Trophoblast cell (in vitro differentiated cells and primary cell): ENCODE results near the gene BOD1L1.

Experiments
- DNase-seq, 2 donors: peaks; one replicate each; pipeline ENCODE4 v3.0.0-alpha.2; 2016
- H2AFZ ChIP-seq: 2 replicates; pipeline ENCODE4 v1.6.1; 2013; ENCODE audit warnings: low read length, moderate library complexity, mild to moderate bottlenecking; ENCODE audit not compliant: insufficient read depth, poor library complexity
- H2AK5ac ChIP-seq: 2 replicates; pipeline ENCODE4 v1.6.1; 2013; ENCODE audit warnings: mild to moderate bottlenecking, low read length
- H2BK120ac ChIP-seq: 2 replicates; pipeline ENCODE4 v1.6.1; 2013; ENCODE audit warnings: low read length, mild to moderate bottlenecking, moderate library complexity; ENCODE audit not compliant: insufficient read depth, poor library complexity
- H2BK12ac ChIP-seq: 2 replicates; pipeline ENCODE4 v1.6.1; 2013; ENCODE audit warnings: mild to moderate bottlenecking, low read length, moderate library complexity
- H2BK5ac ChIP-seq: 2 replicates; pipeline ENCODE4 v1.6.1; 2013; ENCODE audit warnings: low read length, low read depth, moderate library complexity, mild to moderate bottlenecking; ENCODE audit not compliant: poor library complexity
- H3K14ac ChIP-seq: 2 replicates; pipeline ENCODE4 v1.6.1; 2013; ENCODE audit warnings: mild to moderate bottlenecking, low read length
- H3K18ac ChIP-seq: 2 replicates; pipeline ENCODE4 v1.6.1; 2013; ENCODE audit warnings: mild to moderate bottlenecking, low read length
- H3K23ac ChIP-seq: 2 replicates; pipeline ENCODE4 v1.6.1; 2013; ENCODE audit warnings: low read length
- H3K27ac ChIP-seq: 2 replicates; pipeline ENCODE4 v1.5.1; 2013; ENCODE audit warnings: low read depth, mild to moderate bottlenecking, inconsistent platforms, low read length, moderate library complexity
- H3K27me3 ChIP-seq: 2 replicates; pipeline ENCODE4 v1.6.1; 2013; ENCODE audit warnings: inconsistent platforms, mild to moderate bottlenecking, low read length, moderate library complexity; ENCODE audit not compliant: insufficient read depth
- H3K36me3 ChIP-seq, 2 experiments: 1 replicate in 1 of 2; 2 replicates in 1 of 2; pipeline ENCODE4 v1.6.1; 2013; ENCODE audit warnings: low read length in 2 of 2, mild to moderate bottlenecking in 2 of 2, moderate library complexity in 1 of 2; ENCODE audit not compliant: insufficient read depth in 2 of 2, control insufficient read depth in 1 of 2
- H3K4ac ChIP-seq: 2 replicates; pipeline ENCODE4 v1.6.1; 2013; ENCODE audit warnings: low read depth, mild to moderate bottlenecking, low read length, moderate library complexity
- H3K4me1 ChIP-seq, 2 experiments: 1 replicate in 1 of 2; 2 replicates in 1 of 2; pipeline ENCODE4 v1.6.1; 2013; ENCODE audit warnings: low read length in 2 of 2, mild to moderate bottlenecking in 2 of 2, moderate library complexity in 1 of 2; ENCODE audit not compliant: insufficient read depth in 2 of 2, control insufficient read depth in 1 of 2
- H3K4me2 ChIP-seq: 2 replicates; pipeline ENCODE4 v1.6.1; 2013; ENCODE audit warnings: inconsistent platforms, mild to moderate bottlenecking, low read length, moderate library complexity
- H3K4me3 ChIP-seq: 2 replicates; pipeline ENCODE4 v1.5.1; 2013; ENCODE audit warnings: mild to moderate bottlenecking, low read depth, low read length, inconsistent platforms
- H3K79me1 ChIP-seq: one replicate; pipeline ENCODE4 v1.6.1; 2013; ENCODE audit warnings: low read length
- H3K79me2 ChIP-seq: 2 replicates; pipeline ENCODE4 v1.6.1; 2013; ENCODE audit warnings: low read length, mild to moderate bottlenecking; ENCODE audit not compliant: control insufficient read depth, insufficient read depth, poor library complexity
- H3K9ac ChIP-seq: 2 replicates; pipeline ENCODE4 v1.6.1; 2013; ENCODE audit warnings: mild to moderate bottlenecking, low read length
- H3K9me3 ChIP-seq: 2 replicates; pipeline ENCODE4 v1.6.1; 2013; ENCODE audit warnings: low read depth, mild to moderate bottlenecking, control low read depth, inconsistent platforms, low read length; ENCODE audit not compliant: insufficient read depth
- H4K12ac ChIP-seq: 2 replicates; pipeline ENCODE4 v1.6.1; 2013; ENCODE audit warnings: low read depth, mild to moderate bottlenecking, low read length, moderate library complexity
- H4K8ac ChIP-seq: 2 replicates; pipeline ENCODE4 v1.6.1; 2013; ENCODE audit warnings: low read depth, mild to moderate bottlenecking, low read length, moderate library complexity
- H4K91ac ChIP-seq: one replicate; pipeline ENCODE4 v1.6.1; 2013; ENCODE audit warnings: low read depth, mild to moderate bottlenecking, low read length, moderate library complexity
- WGBS: extraction: QIAGEN DNeasy Blood & Tissue Kit; methylation state at CpG from one replicate; pipeline ENCODE4 v1.1.7; 2013; ENCODE audit warnings: missing lambda C conversion rate; ENCODE audit not compliant: insufficient read length, insufficient coverage; ENCODE audit errors: extremely low coverage; 5-methylcytosine and 5-hydroxymethylcytosine counted together

BOD1L1 gene

DNA sequence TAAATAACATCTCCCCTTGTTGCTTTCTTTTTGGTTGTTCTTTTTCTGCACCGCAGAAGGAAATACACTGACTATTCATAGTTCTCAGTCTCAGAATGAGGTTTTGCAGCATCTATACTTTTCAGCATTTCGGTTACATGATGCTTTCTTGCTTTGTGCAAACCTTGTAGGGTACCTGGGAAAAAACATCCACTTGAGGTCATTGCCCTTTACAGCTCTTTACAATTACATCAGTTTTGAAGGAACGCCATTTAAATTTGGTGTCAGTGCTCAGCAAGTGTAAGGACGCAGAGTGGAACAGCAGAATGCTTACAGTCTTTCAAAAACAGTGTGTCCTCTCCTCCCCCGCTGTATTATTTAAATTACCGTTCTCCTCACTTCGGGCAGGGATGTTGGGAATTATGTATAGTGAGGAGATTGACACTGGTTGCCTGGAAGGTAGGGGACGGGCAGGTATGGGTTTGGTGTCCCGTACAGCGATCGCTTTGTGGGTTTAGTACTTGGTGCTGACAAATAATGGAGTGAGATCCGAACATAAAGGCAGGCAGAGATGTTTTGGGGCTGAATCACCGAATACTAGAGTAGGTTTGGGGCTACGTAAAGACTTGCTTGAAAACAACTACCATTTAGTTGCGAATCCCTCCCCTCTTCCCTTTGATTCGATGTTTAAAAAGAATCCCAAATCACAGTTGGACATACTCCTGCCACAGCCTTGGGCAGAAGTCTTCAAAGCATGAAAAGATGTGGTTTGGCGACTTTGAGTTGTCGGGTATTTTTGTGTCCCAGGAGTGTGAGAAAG is 81.2 kb downstream of the BOD1L1 start:
- no peak overlapping the region for H3K4ac ChIP-seq
- peaks cover 6 to 25% of the 10 kb centered on the region in 2 experiments for H3K4me1 ChIP-seq
- H4K8ac ChIP-seq = no peak overlapping the region
- H3K4me2 ChIP-seq = peak overlapping the region; percentile 68
- no CpG with 5 or more reads among the region's 18 CpGs for WGBS
- no peak overlapping the region for H3K14ac ChIP-seq
- H3K36me3 ChIP-seq = no peaks in the 10 kb centered on the region
- H3K18ac ChIP-seq = no peak overlapping the region
- no peak overlapping the region for H3K23ac ChIP-seq
- no peaks in the 10 kb centered on the region for H3K79me2 ChIP-seq
- no peak for DNase-seq
- H2BK5ac ChIP-seq = no peak overlapping the region
- H2BK12ac ChIP-seq = no peak overlapping the region
- peaks cover 11% of the 10 kb centered on the region for H3K9me3 ChIP-seq
- H2AK5ac ChIP-seq = no peak overlapping the region
- H2AFZ ChIP-seq = no peak overlapping the region
- H3K9ac ChIP-seq = no peak overlapping the region
- no peaks in the 10 kb centered on the region for H3K79me1 ChIP-seq
- H2BK120ac ChIP-seq = no peak overlapping the region
- H3K27ac ChIP-seq = no peak overlapping the region
- H4K12ac ChIP-seq = no peak overlapping the region
- peaks cover 54% of the 10 kb centered on the region for H3K27me3 ChIP-seq
- H3K4me3 ChIP-seq = no peak overlapping the region
- H4K91ac ChIP-seq = no peak overlapping the region

DNA sequence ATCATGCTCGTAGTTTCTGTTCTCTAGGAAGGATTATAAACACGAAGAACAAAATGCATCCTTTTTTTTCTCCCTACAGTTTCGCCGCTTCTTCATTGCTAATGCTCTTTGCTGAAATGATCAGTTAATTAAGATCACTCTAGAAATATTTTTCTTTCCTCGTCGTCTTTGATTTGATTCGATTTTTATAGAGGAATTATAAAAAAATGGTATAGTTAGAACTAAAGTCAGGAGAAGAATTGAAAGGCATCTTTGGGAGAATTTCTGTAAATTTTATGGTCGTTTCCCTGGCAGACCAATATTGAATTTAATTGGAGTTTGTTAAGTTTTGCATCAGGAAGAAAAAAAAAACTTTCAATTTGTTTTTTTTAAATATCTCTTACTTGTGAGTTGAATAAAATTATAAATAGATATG is 82.1 kb downstream of the BOD1L1 start:
- no peak overlapping the region for H2AK5ac ChIP-seq
- H3K9me3 ChIP-seq = peaks cover 11% of the 10 kb centered on the region
- no peak overlapping the region for H3K27ac ChIP-seq
- no peak for DNase-seq
- no peak overlapping the region for H4K91ac ChIP-seq
- no peak overlapping the region for H3K18ac ChIP-seq
- H3K79me1 ChIP-seq = no peaks in the 10 kb centered on the region
- H3K4ac ChIP-seq = no peak overlapping the region
- H3K36me3 ChIP-seq = no peaks in the 10 kb centered on the region
- no peak overlapping the region for H4K12ac ChIP-seq
- H3K4me1 ChIP-seq = peaks cover 6 to 25% of the 10 kb centered on the region in 2 experiments
- no peak overlapping the region for H2BK5ac ChIP-seq
- H3K14ac ChIP-seq = no peak overlapping the region
- H3K4me2 ChIP-seq = no peak overlapping the region
- no peak overlapping the region for H2AFZ ChIP-seq
- H3K27me3 ChIP-seq = peaks cover 63% of the 10 kb centered on the region
- H2BK12ac ChIP-seq = no peak overlapping the region
- H3K23ac ChIP-seq = no peak overlapping the region
- WGBS = no CpG with 5 or more reads among the region's 8 CpGs
- H3K4me3 ChIP-seq = no peak overlapping the region
- H4K8ac ChIP-seq = no peak overlapping the region
- no peaks in the 10 kb centered on the region for H3K79me2 ChIP-seq
- H3K9ac ChIP-seq = no peak overlapping the region
- no peak overlapping the region for H2BK120ac ChIP-seq

DNA sequence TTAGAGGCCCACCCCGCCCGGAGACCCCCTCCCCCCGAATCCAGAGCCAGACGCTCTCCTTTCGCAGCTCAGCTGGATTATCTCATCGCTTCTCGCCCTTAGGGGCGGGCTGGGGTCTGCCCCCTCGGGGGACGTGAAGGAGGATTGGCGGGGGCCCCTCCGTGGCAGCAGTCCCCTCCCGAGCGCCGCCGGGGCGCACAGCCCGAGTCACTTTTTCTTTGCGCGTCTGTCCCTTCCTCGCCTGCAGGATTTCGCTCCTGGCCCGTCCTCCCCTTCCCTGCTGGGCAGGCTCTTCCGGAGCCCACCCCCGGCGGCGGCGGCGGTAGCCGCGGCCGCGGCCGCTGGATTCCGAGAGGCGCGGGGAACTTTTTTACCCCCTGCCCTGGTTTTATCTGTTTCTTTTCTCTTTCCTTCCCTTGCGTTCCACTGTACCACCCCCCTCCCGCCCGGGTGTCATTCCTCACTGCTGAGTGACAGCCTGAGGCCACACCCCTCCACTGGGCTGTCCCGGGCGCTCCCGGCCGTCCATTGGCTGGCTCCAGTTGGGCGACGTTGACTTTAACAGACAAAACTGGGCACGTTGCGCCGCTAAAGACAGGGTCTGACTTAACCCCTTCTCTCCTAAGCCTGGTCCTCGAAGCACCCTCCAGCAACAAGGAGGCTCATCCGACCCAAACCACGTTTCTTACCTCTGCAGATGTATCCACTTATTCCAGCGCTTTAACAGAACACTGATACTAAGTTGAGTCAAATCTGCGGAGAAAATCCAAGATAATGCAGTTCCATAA is 82.7 kb downstream of the BOD1L1 start:
- H4K8ac ChIP-seq = peak overlapping the region; percentile 42
- no peak overlapping the region for H2BK5ac ChIP-seq
- H3K4me2 ChIP-seq = peak overlapping the region; percentile 91
- no peak overlapping the region for H3K4ac ChIP-seq
- H3K18ac ChIP-seq = no peak overlapping the region
- no peak overlapping the region for H3K14ac ChIP-seq
- H2AFZ ChIP-seq = peak overlapping the region; percentile 83
- WGBS = no CpG with 5 or more reads among the region's 54 CpGs
- H3K4me3 ChIP-seq = peak overlapping the region; percentile 66
- H3K79me1 ChIP-seq = no peaks in the 10 kb centered on the region
- no peaks in the 10 kb centered on the region for H3K79me2 ChIP-seq
- H3K9me3 ChIP-seq = peaks cover 11% of the 10 kb centered on the region
- H3K27me3 ChIP-seq = peaks cover 69% of the 10 kb centered on the region
- H3K36me3 ChIP-seq = no peaks in the 10 kb centered on the region
- H3K9ac ChIP-seq = no peak overlapping the region
- H3K27ac ChIP-seq = no peak overlapping the region
- no peak overlapping the region for H4K12ac ChIP-seq
- no peak overlapping the region for H3K23ac ChIP-seq
- DNase-seq = peak; percentile 16 to 59
- no peak overlapping the region for H2BK120ac ChIP-seq
- H2AK5ac ChIP-seq = no peak overlapping the region
- H2BK12ac ChIP-seq = no peak overlapping the region
- peaks cover 6 to 25% of the 10 kb centered on the region in 2 experiments for H3K4me1 ChIP-seq
- no peak overlapping the region for H4K91ac ChIP-seq

DNA sequence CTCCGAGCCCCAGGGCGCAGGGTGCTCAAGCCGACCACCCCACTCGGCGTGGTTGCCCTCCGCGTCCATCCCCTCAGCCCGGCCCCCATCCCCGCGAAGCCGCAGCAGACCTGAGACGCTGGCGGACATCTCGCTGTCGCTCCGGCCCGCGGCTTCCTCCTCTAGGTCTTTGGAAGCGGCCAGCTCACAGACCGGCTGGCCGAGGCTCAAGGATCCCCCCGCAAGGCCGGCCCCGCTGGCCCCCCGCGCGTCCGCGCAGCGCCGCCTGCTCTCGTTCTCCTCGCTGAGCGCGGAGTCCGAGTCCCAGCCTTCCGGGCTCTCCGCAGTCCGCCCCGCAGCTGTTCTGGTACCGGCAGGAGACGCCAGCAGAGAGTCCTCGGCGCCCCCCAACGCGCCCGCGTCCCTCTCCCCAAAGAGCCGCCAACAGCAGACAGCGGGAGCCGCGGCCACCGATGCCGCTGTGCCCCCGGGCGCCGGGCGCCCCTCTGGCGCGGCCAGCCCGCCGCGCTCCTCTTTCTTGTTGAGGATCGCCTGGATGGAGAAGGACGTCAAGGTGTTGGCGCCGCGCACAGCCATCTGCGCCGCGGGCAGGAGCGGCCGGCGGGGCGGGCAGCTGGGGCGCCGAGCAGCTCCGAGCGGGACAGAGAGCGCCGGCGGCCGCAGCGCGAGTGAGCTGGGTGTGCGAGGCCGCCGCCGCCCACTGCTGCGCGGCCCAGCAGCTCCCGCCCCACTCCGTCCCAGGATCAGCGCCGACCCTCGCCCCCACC is 83.5 kb downstream of the BOD1L1 start, which contains the start of gene NKX3-2:
NKX3-2 (minus strand) TSS at position 670 of the 767 bp plus-strand sequence; CDS start at position 576, 94 bp downstream.
- H3K23ac ChIP-seq = no peak within 1 kb of the TSS
- no peaks in the 10 kb centered on the region for H3K79me1 ChIP-seq
- no peak within 1 kb of the TSS for H2BK120ac ChIP-seq
- DNase-seq = peak in 1 of 2 donors; percentile 36
- H2BK5ac ChIP-seq = no peak within 1 kb of the TSS
- H3K4me3 ChIP-seq = peak within 1 kb of the TSS; percentile 66
- no peak within 1 kb of the TSS for H3K9ac ChIP-seq
- H3K4ac ChIP-seq = no peak within 1 kb of the TSS
- no peak within 1 kb of the TSS for H4K12ac ChIP-seq
- no peak within 1 kb of the TSS for H4K91ac ChIP-seq
- H2BK12ac ChIP-seq = no peak within 1 kb of the TSS
- WGBS = no CpG with 5 or more reads among the region's 96 CpGs
- peaks cover 76% of the 10 kb centered on the region for H3K27me3 ChIP-seq
- H2AFZ ChIP-seq = peak within 1 kb of the TSS; percentile 83
- no peak within 1 kb of the TSS for H3K27ac ChIP-seq
- no peak within 1 kb of the TSS for H3K14ac ChIP-seq
- peaks cover 6 to 25% of the 10 kb centered on the region in 2 experiments for H3K4me1 ChIP-seq
- H2AK5ac ChIP-seq = no peak within 1 kb of the TSS
- H3K9me3 ChIP-seq = peaks cover 11% of the 10 kb centered on the region
- no peak within 1 kb of the TSS for H3K18ac ChIP-seq
- no peaks in the 10 kb centered on the region for H3K36me3 ChIP-seq
- H4K8ac ChIP-seq = peak within 1 kb of the TSS; percentile 42
- H3K4me2 ChIP-seq = peak within 1 kb of the TSS; percentile 91
- no peaks in the 10 kb centered on the region for H3K79me2 ChIP-seq
